ENCODE data around the gene IQSEC1. TPM values are rescaled to one million over a fixed set of nuclear protein-coding genes. Genes with fewer than 3 reads are reported as not detected.

Gene IQSEC1
- total and polyA plus RNA-seq, 10 of the 15 experiments (the other 5 are each of a cell fraction or from before 2014, with no cell fraction given): 0.92 to 55.2 (median 8.5) TPM

GRCh38 chr3:12907729-12908128 is 165.5 kb downstream of the IQSEC1 start:
- ChIA-PET POLR2A (no interaction called here), SMC1A (ENCODE audit: uncharacterized antibody, unreplicated experiment) (no interaction called here), CTCF (interaction anchor here (1.0 kb wide), 1 partner anchor 16 kb away, joined by 3 read pairs; no protein-coding TSS in a partner anchor), RAD21 (ENCODE audit: unreplicated experiment) (no interaction called here)
- ATAC-seq (no peak), DNase-seq (ENCODE audit: low read depth, low spot score) (no peak), FAIRE-seq (no peak)
- TF ChIP-seq BMI1 (IDR thresholded peaks at IDR 0.05; ENCODE audit: borderline replicate concordance): no peak
- TF ChIP-seq ASH2L (IDR thresholded peaks at IDR 0.05; ENCODE audit: borderline replicate concordance, low read depth): no peak
- TF ChIP-seq POLR2A (IDR thresholded peaks at IDR 0.05; ENCODE audit: low read depth, low read length): no peak
- no peak for TF ChIP-seq GABPA (IDR thresholded peaks at IDR 0.05; ENCODE audit: low read depth)
- TF ChIP-seq NFXL1 (IDR thresholded peaks at IDR 0.05; ENCODE audit: borderline replicate concordance): no peak
- TF ChIP-seq SREBF2 (IDR thresholded peaks at IDR 0.05; ENCODE audit: low read length): no peak
- no peak for TF ChIP-seq SKIL (IDR thresholded peaks at IDR 0.05; ENCODE audit: low read depth, poor library complexity, severe bottlenecking)
- no peak for TF ChIP-seq IKZF2 (IDR thresholded peaks at IDR 0.05)
- no peak for TF ChIP-seq CTCF (IDR thresholded peaks at IDR 0.05 in 2 of 3, conservative IDR thresholded peaks at IDR 0.05 in 1 of 3; ENCODE audit: control insufficient read depth in 2 of 3, extremely low read depth in 1 of 3, insufficient read depth in 1 of 3, low read depth in 3 of 3, low read length in 3 of 3)
- no peak for TF ChIP-seq BCL3 (IDR thresholded peaks at IDR 0.05; ENCODE audit: borderline replicate concordance, insufficient read depth, low read depth, low read length, poor library complexity, severe bottlenecking)
- TF ChIP-seq RB1 (IDR thresholded peaks at IDR 0.05; ENCODE audit: borderline replicate concordance): no peak
- TF ChIP-seq CUX1 (IDR thresholded peaks at IDR 0.05; ENCODE audit: insufficient replicate concordance, low read depth, low read length): no peak
- TF ChIP-seq KLF5 (IDR thresholded peaks at IDR 0.05; ENCODE audit: partially characterized antibody): no peak
- H3K4me3 ChIP-seq: no peak overlapping the region
- H3K36me3 ChIP-seq (ENCODE audit: control insufficient read depth in 2 of 2, insufficient read depth in 2 of 2, low read length in 1 of 2): peaks cover 16 to 47% of the 10 kb centered on the region in 2 experiments; a peak in 3 of 4 replicates
- no peak overlapping the region for H3K27ac ChIP-seq (ENCODE audit: control insufficient read depth, insufficient read depth)
- no peak overlapping the region for H3K4me2 ChIP-seq (ENCODE audit: control insufficient read depth, insufficient read depth)
- intact Hi-C loops (cut with micrococcal nuclease; ENCODE audit: unreplicated experiment) (no loop called here), in situ Hi-C loops (cut with MboI) (no loop called here)
- no peaks in the 10 kb centered on the region for H3K4me1 ChIP-seq (ENCODE audit: control insufficient read depth, insufficient read depth, low read length)
- 93% methylated on average over 18 of the region's 18 CpGs for WGBS (ENCODE audit: insufficient coverage, insufficient replicate concordance, low lambda C conversion rate, missing lambda C conversion rate)
- H3K9me3 ChIP-seq (replicated peaks; ENCODE audit: control insufficient read depth, insufficient read depth, low read length): no peaks in the 10 kb centered on the region
- H4K20me1 ChIP-seq (ENCODE audit: control insufficient read depth, insufficient read depth): no peaks in the 10 kb centered on the region
- no TSS peak for BruUV-seq (replicated peaks)
- H3K79me2 ChIP-seq (ENCODE audit: control insufficient read depth, insufficient read depth, low read length): no peaks in the 10 kb centered on the region
- H2AFZ ChIP-seq (ENCODE audit: control insufficient read depth, low read depth, low read length): no peak overlapping the region
- H3K9ac ChIP-seq (ENCODE audit: control insufficient read depth, insufficient read depth, low read length): no peak overlapping the region
- H3K27me3 ChIP-seq (replicated peaks in 1 of 2; ENCODE audit: control insufficient read depth in 2 of 2, insufficient read depth in 2 of 2, low read length in 1 of 2): no peaks in the 10 kb centered on the region

Measured in GM12878 (cell line).